K562 (cell line): ENCODE data around the gene CTDSPL2. TPM values are rescaled to one million over a fixed set of nuclear protein-coding genes. Genes with fewer than 3 reads are reported as not detected.

Experiments
- ATF2 ChIP-seq: sonication (generic); formaldehyde crosslinking; IDR thresholded peaks from 2 replicates; pipeline ENCODE4 v1.8.1; 2022; ENCODE audit warnings: missing genetic modification reagents
- CXXC5 ChIP-seq: fragments of 250-450 bp; sonication (Bioruptor Pico); IDR thresholded peaks from 2 replicates; pipeline ENCODE4 v1.8.0; 2022; ENCODE audit warnings: inconsistent platforms, mild to moderate bottlenecking, moderate library complexity
- GTF2A2 ChIP-seq: IDR thresholded peaks from 2 replicates; pipeline ENCODE4 v1.6.1; 2016; ENCODE audit warnings: mild to moderate bottlenecking, missing genetic modification characterization, missing compliant biosample characterization
- GTF2E2 ChIP-seq: fragments of 200-800 bp; sonication (Bioruptor generic); IDR thresholded peaks from 2 replicates; pipeline ENCODE4 v1.6.1; 2016; ENCODE audit warnings: missing genetic modification characterization, missing compliant biosample characterization
- HNRNPUL1 ChIP-seq: fragments of 200-400 bp; formaldehyde crosslinking; IDR thresholded peaks from 2 replicates; pipeline ENCODE4 v1.6.1; 2017; ENCODE audit warnings: low read length
- LARP7 ChIP-seq: fragments of 450-650 bp; IDR thresholded peaks from 2 replicates; pipeline ENCODE4 v1.6.1; 2016
- NR2C2 ChIP-seq, 2 experiments: fragments of 200-800 bp in 1 of 2; sonication (Bioruptor generic) in 1 of 2; sonication (generic) in 1 of 2; formaldehyde crosslinking in 1 of 2; IDR thresholded peaks; 2 replicates each; pipeline versions ENCODE4 v1.6.1 to v1.8.0; 2016 to 2022; ENCODE audit warnings: mild to moderate bottlenecking in 1 of 2, missing compliant biosample characterization in 1 of 2, missing genetic modification characterization in 1 of 2, missing genetic modification reagents in 1 of 2
- NR2F6 ChIP-seq: fragments of 450-650 bp; formaldehyde crosslinking; IDR thresholded peaks from 2 replicates; pipeline ENCODE4 v1.4.0; 2020; ENCODE audit warnings: mild to moderate bottlenecking
- PURB ChIP-seq: sonication (generic); formaldehyde crosslinking; IDR thresholded peaks from 2 replicates; pipeline ENCODE4 v1.9.0; 2021; ENCODE audit warnings: low read depth, mild to moderate bottlenecking, missing genetic modification reagents
- STAT5B ChIP-seq: fragments of 250-450 bp; sonication (Bioruptor Pico); IDR thresholded peaks from 2 replicates; pipeline ENCODE4 v1.8.0; 2021; ENCODE audit warnings: mild to moderate bottlenecking, inconsistent platforms
- TARDBP ChIP-seq: fragments of 450-650 bp; IDR thresholded peaks from 2 replicates; pipeline ENCODE4 v1.6.1; 2016
- ZNF175 ChIP-seq: fragments of 200-800 bp; sonication (Bioruptor generic); IDR thresholded peaks from 2 replicates; pipeline ENCODE4 v1.6.1; 2016; ENCODE audit warnings: low read depth, mild to moderate bottlenecking, missing genetic modification characterization, missing compliant biosample characterization
- ZNF23 ChIP-seq: fragments of 250-450 bp; sonication (Bioruptor Pico); IDR thresholded peaks from 2 replicates; pipeline ENCODE4 v1.4.0; 2020; ENCODE audit warnings: mild to moderate bottlenecking
- ZNF282 ChIP-seq: sonication (generic); formaldehyde crosslinking; IDR thresholded peaks from 2 replicates; pipeline ENCODE4 v1.8.1; 2023; ENCODE audit warnings: missing genetic modification reagents
- ZNF507 ChIP-seq: conservative IDR thresholded peaks from 2 replicates; pipeline ENCODE4 v1.6.1; 2017; ENCODE audit warnings: missing genetic modification characterization, missing compliant biosample characterization
- ZNF586 ChIP-seq: fragments of 450-650 bp; formaldehyde crosslinking; conservative IDR thresholded peaks from 2 replicates; pipeline ENCODE4 v1.4.0; 2020; ENCODE audit warnings: mild to moderate bottlenecking, moderate library complexity
- ZNF778 ChIP-seq: fragments of 450-650 bp; formaldehyde crosslinking; IDR thresholded peaks from 2 replicates; pipeline ENCODE4 v1.4.0; 2020; ENCODE audit warnings: mild to moderate bottlenecking, moderate library complexity
- ZNF780A ChIP-seq: fragments of 250-450 bp; sonication (Bioruptor Pico); IDR thresholded peaks from 2 replicates; pipeline ENCODE4 v1.5.0; 2021; ENCODE audit warnings: mild to moderate bottlenecking
- ZNF79 ChIP-seq: fragments of 250-450 bp; sonication (Bioruptor Pico); IDR thresholded peaks from 2 replicates; pipeline ENCODE4 v1.4.0; 2020; ENCODE audit warnings: low read depth, mild to moderate bottlenecking, moderate library complexity
- polyA plus RNA-seq, 8 experiments: library from polyadenylated mRNA; depleted of rRNA in 4 of 8; stranded (reverse) in 5 of 8; unstranded in 3 of 8; fragments of >200 nt; fragmentation: Nextera tagmentation in 2 of 8; fragmentation: Illumina TruSeq in 1 of 8; extraction: Ambion mirVana in 2 of 8; extraction: Trizol in 1 of 8; gene quantifications; 2 replicates each; pipeline versions ENCODE4 v1.2.1 to v1.2.3, GENCODE V29; 2011 to 2014; ENCODE audit warnings: inconsistent platforms in 1 of 8, missing spikeins in 1 of 8
- total RNA-seq, 7 experiments: library from RNA; depleted of rRNA in 6 of 7; stranded (reverse); fragments of >200 nt in 6 of 7; fragmentation: Illumina TruSeq in 2 of 7; extraction: Trizol in 2 of 7; gene quantifications; 2 replicates each; pipeline versions ENCODE4 v1.2.1 to v1.2.3, GENCODE V29; 2011 to 2021; ENCODE audit warnings: low replicate concordance in 1 of 7
- TF ChIP-seq, protein P1 (sequence below): fragments of 250-450 bp; sonication (Bioruptor Pico); IDR thresholded peaks from 2 replicates; pipeline ENCODE4 v1.4.0; 2020
- TF ChIP-seq, protein P2 (sequence below): fragments of 200-400 bp; formaldehyde crosslinking; IDR thresholded peaks from 2 replicates; pipeline ENCODE4 v1.6.1; 2017; ENCODE audit warnings: mild to moderate bottlenecking, low read depth, low read length, moderate library complexity

CTDSPL2 gene
- total and polyA plus RNA-seq, 9 of the 15 experiments (the other 6 are each of a cell fraction or from before 2014, with no cell fraction given): 16.8 to 79.0 (median 53.1) TPM

- TF ChIP-seq ZNF79 (no peak), ZNF778 (CRISPR knock-in tag) (no peak), ZNF282 (CRISPR knock-in tag) (no peak), CXXC5 (CRISPR knock-in tag) (peak; percentile 85), GTF2E2 (peak; percentile 96), ZNF175 (CRISPR knock-in tag) (no peak), NR2C2 (CRISPR knock-in tag; IDR thresholded peaks at IDR 0.05) (peak; percentile 41; the same call in 1 of the 2 replicates), NR2C2 (tag; IDR thresholded peaks at IDR 0.05) (peak; percentile 88), ZNF586 (CRISPR knock-in tag) (no peak), HNRNPUL1 (no peak), ZNF23 (CRISPR knock-in tag) (no peak), TARDBP (peak; percentile 92), PURB (CRISPR knock-in tag) (no peak), ZNF780A (CRISPR knock-in tag) (no peak), NR2F6 (CRISPR knock-in tag) (no peak), ZNF507 (tag) (no peak), ATF2 (CRISPR knock-in tag) (no peak), GTF2A2 (tag) (no peak), LARP7 (no peak), STAT5B (no peak)
- TF ChIP-seq, protein P1, sequence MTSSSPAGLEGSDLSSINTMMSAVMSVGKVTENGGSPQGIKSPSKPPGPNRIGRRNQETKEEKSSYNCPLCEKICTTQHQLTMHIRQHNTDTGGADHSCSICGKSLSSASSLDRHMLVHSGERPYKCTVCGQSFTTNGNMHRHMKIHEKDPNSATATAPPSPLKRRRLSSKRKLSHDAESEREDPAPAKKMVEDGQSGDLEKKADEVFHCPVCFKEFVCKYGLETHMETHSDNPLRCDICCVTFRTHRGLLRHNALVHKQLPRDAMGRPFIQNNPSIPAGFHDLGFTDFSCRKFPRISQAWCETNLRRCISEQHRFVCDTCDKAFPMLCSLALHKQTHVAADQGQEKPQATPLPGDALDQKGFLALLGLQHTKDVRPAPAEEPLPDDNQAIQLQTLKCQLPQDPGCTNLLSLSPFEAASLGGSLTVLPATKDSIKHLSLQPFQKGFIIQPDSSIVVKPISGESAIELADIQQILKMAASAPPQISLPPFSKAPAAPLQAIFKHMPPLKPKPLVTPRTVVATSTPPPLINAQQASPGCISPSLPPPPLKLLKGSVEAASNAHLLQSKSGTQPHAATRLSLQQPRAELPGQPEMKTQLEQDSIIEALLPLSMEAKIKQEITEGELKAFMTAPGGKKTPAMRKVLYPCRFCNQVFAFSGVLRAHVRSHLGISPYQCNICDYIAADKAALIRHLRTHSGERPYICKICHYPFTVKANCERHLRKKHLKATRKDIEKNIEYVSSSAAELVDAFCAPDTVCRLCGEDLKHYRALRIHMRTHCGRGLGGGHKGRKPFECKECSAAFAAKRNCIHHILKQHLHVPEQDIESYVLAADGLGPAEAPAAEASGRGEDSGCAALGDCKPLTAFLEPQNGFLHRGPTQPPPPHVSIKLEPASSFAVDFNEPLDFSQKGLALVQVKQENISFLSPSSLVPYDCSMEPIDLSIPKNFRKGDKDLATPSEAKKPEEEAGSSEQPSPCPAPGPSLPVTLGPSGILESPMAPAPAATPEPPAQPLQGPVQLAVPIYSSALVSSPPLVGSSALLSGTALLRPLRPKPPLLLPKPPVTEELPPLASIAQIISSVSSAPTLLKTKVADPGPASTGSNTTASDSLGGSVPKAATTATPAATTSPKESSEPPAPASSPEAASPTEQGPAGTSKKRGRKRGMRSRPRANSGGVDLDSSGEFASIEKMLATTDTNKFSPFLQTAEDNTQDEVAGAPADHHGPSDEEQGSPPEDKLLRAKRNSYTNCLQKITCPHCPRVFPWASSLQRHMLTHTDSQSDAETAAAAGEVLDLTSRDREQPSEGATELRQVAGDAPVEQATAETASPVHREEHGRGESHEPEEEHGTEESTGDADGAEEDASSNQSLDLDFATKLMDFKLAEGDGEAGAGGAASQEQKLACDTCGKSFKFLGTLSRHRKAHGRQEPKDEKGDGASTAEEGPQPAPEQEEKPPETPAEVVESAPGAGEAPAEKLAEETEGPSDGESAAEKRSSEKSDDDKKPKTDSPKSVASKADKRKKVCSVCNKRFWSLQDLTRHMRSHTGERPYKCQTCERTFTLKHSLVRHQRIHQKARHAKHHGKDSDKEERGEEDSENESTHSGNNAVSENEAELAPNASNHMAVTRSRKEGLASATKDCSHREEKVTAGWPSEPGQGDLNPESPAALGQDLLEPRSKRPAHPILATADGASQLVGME: no peak
- TF ChIP-seq, protein P2, sequence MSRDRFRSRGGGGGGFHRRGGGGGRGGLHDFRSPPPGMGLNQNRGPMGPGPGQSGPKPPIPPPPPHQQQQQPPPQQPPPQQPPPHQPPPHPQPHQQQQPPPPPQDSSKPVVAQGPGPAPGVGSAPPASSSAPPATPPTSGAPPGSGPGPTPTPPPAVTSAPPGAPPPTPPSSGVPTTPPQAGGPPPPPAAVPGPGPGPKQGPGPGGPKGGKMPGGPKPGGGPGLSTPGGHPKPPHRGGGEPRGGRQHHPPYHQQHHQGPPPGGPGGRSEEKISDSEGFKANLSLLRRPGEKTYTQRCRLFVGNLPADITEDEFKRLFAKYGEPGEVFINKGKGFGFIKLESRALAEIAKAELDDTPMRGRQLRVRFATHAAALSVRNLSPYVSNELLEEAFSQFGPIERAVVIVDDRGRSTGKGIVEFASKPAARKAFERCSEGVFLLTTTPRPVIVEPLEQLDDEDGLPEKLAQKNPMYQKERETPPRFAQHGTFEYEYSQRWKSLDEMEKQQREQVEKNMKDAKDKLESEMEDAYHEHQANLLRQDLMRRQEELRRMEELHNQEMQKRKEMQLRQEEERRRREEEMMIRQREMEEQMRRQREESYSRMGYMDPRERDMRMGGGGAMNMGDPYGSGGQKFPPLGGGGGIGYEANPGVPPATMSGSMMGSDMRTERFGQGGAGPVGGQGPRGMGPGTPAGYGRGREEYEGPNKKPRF: no peak
Observed at GRCh38 chr15:44426975-44427755, at the start of gene CTDSPL2 (continued).
